HepG2 (cell line): Measurements from ENCODE around the gene ALOX12. TPM values are rescaled to one million over a fixed set of nuclear protein-coding genes. Genes with fewer than 3 reads are reported as not detected.

ENCODE experiments used
- GABPB1 ChIP-seq: IDR thresholded peaks from 2 replicates; pipeline ENCODE4 v1.6.1; 2016; ENCODE audit warnings: mild to moderate bottlenecking, missing genetic modification reagents, moderate library complexity, missing compliant biosample characterization
- HIVEP1 ChIP-seq: sonication (generic); formaldehyde crosslinking; IDR thresholded peaks from 2 replicates; pipeline ENCODE4 v1.4.0; 2020; ENCODE audit warnings: mild to moderate bottlenecking, missing genetic modification reagents
- MAZ ChIP-seq, 2 experiments: sonication (generic) in 1 of 2; formaldehyde crosslinking in 1 of 2; IDR thresholded peaks; 2 replicates each; pipeline versions ENCODE4 v1.5.0 to v1.6.1; 2012 to 2020; ENCODE audit warnings: low read depth in 2 of 2, mild to moderate bottlenecking in 2 of 2, borderline replicate concordance in 1 of 2, improper control_type of control experiment in 1 of 2, low read length in 1 of 2, missing genetic modification reagents in 1 of 2, moderate library complexity in 1 of 2
- RXRB ChIP-seq: IDR thresholded peaks from 2 replicates; pipeline ENCODE4 v1.6.1; 2016; ENCODE audit warnings: borderline replicate concordance, missing genetic modification reagents, missing compliant biosample characterization
- SATB2 ChIP-seq: sonication (generic); formaldehyde crosslinking; IDR thresholded peaks from 2 replicates; pipeline ENCODE4 v1.5.0; 2020; ENCODE audit warnings: missing genetic modification reagents
- THAP9 ChIP-seq: sonication (generic); formaldehyde crosslinking; IDR thresholded peaks from 2 replicates; pipeline ENCODE4; 2020; ENCODE audit warnings: missing genetic modification reagents, mild to moderate bottlenecking, borderline replicate concordance
- ZNF362 ChIP-seq: sonication (generic); formaldehyde crosslinking; IDR thresholded peaks from 2 replicates; pipeline ENCODE4 v1.4.0; 2020; ENCODE audit warnings: missing genetic modification reagents, mild to moderate bottlenecking, borderline replicate concordance
- ZNF432 ChIP-seq: sonication (generic); formaldehyde crosslinking; IDR thresholded peaks from 2 replicates; pipeline ENCODE4 v1.5.0; 2020; ENCODE audit warnings: missing genetic modification reagents, mild to moderate bottlenecking, borderline replicate concordance
- ZNF782 ChIP-seq: sonication (generic); formaldehyde crosslinking; IDR thresholded peaks from 2 replicates; pipeline ENCODE4 v1.4.0; 2020; ENCODE audit warnings: missing genetic modification reagents, mild to moderate bottlenecking, borderline replicate concordance
- polyA plus RNA-seq, 8 experiments: library from polyadenylated mRNA; depleted of rRNA in 3 of 8; stranded (reverse) in 7 of 8; unstranded in 1 of 8; fragments of >200 nt; fragmentation: Illumina TruSeq in 4 of 8; extraction: Trizol in 4 of 8; gene quantifications; 2 replicates each; pipeline versions ENCODE4 v1.2.1 to v1.2.3, GENCODE V29; 2011 to 2016; ENCODE audit warnings: low read depth in 4 of 8, missing spikeins in 1 of 8, mixed read lengths in 1 of 8; ENCODE audit not compliant: insufficient read depth in 1 of 8
- total RNA-seq, 5 experiments: library from RNA; depleted of rRNA; stranded (reverse); fragments of >200 nt; fragmentation: Illumina TruSeq; extraction: Trizol; gene quantifications; 2 replicates each; pipeline ENCODE4 v1.2.3, GENCODE V29; 2016; ENCODE audit warnings: low read depth in 1 of 5
- TF ChIP-seq, protein P1 (sequence below): sonication (generic); formaldehyde crosslinking; IDR thresholded peaks from 2 replicates; pipeline ENCODE4 v1.4.0; 2020; ENCODE audit warnings: missing genetic modification reagents

ALOX12 gene
- total and polyA plus RNA-seq, 2 of the 13 experiments (the other 11 are each of a cell fraction or from before 2014, with no cell fraction given) = not detected

DNA sequence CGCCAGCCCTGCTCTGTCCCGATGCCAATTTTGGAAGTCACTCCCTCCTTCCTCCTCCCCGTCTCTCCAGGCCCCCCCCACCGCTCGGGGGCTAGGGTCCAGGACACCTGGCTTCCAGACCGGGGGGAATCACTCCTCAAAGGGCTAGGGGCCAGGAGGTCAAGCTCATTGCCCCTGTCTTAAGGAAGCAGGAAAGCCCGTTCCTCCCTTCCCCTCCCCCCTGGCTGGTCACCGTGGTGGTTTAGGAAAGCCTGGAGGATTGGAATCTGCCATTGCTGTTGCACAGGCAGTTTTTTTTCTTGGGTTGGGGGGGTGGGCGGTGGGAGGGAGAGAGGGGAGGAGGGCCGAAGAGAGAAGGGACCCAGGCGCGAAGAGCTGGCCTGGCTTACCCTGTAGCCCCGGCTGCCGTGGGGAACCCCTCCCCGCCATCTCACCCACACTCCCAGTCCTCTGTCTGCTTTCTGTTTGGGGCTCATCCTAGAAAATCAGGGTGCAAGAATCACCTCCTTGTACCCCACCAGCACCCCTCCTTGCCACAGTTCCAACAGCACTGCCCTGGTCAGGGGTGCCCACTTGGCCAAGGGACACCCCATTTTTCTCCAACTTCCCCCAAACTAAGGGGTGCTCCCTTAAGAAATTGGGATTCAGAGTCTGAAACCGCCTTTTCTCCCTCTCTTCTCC is 24.1 kb downstream of the ALOX12 start (continued):
- peak; percentile 58; the same call in 1 of the 2 replicates for TF ChIP-seq THAP9
- no peak for TF ChIP-seq ZNF782 (CRISPR knock-in tag)
- peak; percentile 41; the same call in 1 of the 2 replicates for TF ChIP-seq ZNF362 (CRISPR knock-in tag)
- TF ChIP-seq ZNF432 (CRISPR knock-in tag) = no peak
- TF ChIP-seq MAZ (IDR thresholded peaks at IDR 0.05; ENCODE audit: borderline replicate concordance, low read depth, low read length) = 0 out of 2 replicates have a peak, but pooled peaks have one; percentile 45
- no peak for TF ChIP-seq MAZ (CRISPR knock-in tag; IDR thresholded peaks at IDR 0.05; ENCODE audit: low read depth)
- TF ChIP-seq GABPB1 (CRISPR knock-in tag) = no peak
- TF ChIP-seq HIVEP1 = peak; percentile 44; the same call in 1 of the 2 replicates
- TF ChIP-seq SATB2 (CRISPR knock-in tag) = no peak
- no peak for TF ChIP-seq RXRB (CRISPR knock-in tag)
- TF ChIP-seq, protein P1, sequence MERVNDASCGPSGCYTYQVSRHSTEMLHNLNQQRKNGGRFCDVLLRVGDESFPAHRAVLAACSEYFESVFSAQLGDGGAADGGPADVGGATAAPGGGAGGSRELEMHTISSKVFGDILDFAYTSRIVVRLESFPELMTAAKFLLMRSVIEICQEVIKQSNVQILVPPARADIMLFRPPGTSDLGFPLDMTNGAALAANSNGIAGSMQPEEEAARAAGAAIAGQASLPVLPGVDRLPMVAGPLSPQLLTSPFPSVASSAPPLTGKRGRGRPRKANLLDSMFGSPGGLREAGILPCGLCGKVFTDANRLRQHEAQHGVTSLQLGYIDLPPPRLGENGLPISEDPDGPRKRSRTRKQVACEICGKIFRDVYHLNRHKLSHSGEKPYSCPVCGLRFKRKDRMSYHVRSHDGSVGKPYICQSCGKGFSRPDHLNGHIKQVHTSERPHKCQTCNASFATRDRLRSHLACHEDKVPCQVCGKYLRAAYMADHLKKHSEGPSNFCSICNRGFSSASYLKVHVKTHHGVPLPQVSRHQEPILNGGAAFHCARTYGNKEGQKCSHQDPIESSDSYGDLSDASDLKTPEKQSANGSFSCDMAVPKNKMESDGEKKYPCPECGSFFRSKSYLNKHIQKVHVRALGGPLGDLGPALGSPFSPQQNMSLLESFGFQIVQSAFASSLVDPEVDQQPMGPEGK (CRISPR knock-in tag) = peak; percentile 70
